DND-41 (cell line): ENCODE results near the gene GPC6.

Source experiments
- EZH2 ChIP-seq: IDR thresholded peaks from 3 replicates; pipeline ENCODE4 v1.6.1; 2012; ENCODE audit warnings: borderline replicate concordance, low read depth, mild to moderate bottlenecking, moderate library complexity, low read length, inconsistent platforms; ENCODE audit not compliant: severe bottlenecking
- TF ChIP-seq, protein P1 (sequence below): IDR thresholded peaks from 2 replicates; pipeline ENCODE4 v1.5.1; 2012; ENCODE audit warnings: borderline replicate concordance, low read length, moderate library complexity, mild to moderate bottlenecking; ENCODE audit not compliant: poor library complexity, severe bottlenecking; ENCODE audit errors: extremely low read depth

DNA sequence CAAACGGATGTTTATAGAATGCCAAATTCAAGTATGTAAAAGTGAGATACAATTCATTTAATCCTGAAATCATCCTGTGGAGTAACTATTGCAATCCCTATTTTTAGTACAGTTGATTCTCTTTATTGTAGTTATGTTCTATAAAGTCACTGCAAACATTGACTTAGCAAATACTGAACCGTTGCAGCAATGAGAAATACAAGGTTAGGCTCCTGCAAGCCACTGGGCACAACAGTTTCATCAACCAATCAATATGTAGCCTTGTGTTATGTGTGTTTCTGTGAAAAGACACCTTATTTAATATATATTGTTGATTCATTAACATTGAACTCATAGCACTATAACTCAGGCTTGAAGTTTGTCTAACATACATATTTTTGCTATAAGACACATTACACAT, 1078.4 kb downstream of the GPC6 start:
- TF ChIP-seq, protein P1, sequence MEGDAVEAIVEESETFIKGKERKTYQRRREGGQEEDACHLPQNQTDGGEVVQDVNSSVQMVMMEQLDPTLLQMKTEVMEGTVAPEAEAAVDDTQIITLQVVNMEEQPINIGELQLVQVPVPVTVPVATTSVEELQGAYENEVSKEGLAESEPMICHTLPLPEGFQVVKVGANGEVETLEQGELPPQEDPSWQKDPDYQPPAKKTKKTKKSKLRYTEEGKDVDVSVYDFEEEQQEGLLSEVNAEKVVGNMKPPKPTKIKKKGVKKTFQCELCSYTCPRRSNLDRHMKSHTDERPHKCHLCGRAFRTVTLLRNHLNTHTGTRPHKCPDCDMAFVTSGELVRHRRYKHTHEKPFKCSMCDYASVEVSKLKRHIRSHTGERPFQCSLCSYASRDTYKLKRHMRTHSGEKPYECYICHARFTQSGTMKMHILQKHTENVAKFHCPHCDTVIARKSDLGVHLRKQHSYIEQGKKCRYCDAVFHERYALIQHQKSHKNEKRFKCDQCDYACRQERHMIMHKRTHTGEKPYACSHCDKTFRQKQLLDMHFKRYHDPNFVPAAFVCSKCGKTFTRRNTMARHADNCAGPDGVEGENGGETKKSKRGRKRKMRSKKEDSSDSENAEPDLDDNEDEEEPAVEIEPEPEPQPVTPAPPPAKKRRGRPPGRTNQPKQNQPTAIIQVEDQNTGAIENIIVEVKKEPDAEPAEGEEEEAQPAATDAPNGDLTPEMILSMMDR = no peak
- no peak for TF ChIP-seq EZH2
